ENCODE results near the gene LDLRAP1.
A peak's percentile ranks its signal among the peaks of the same experiment; 100 is the strongest.

Gene LDLRAP1

GRCh38 chr1:25544819-25545218 lies 1.4 kb downstream of the LDLRAP1 start:
- peak overlapping the region; percentile 88 for H3K4me2 ChIP-seq
- no peaks in the 10 kb centered on the region for H4K20me1 ChIP-seq (ENCODE audit: insufficient read depth)
- H3K27ac ChIP-seq, result no peak overlapping the region
- no peaks in the 10 kb centered on the region for H3K27me3 ChIP-seq (ENCODE audit: insufficient read depth, low read depth)
- H3K79me2 ChIP-seq (ENCODE audit: insufficient read depth, low read depth), result peaks cover 48% of the 10 kb centered on the region
- peak overlapping the region; percentile 53; the same call in 1 of the 2 replicates for H3K9ac ChIP-seq
- no peak overlapping the region for H2AFZ ChIP-seq (ENCODE audit: low read depth)
- peak overlapping the region; percentile 73 for H3K4me3 ChIP-seq (IDR thresholded peaks at IDR 0.05; ENCODE audit: insufficient read depth, low read depth, low read length)
- TF ChIP-seq CTCF (conservative IDR thresholded peaks at IDR 0.05; ENCODE audit: low read depth, low read length), result no peak
- H3K36me3 ChIP-seq (ENCODE audit: insufficient read depth), result no peaks in the 10 kb centered on the region
- peaks cover 55% of the 10 kb centered on the region for H3K4me1 ChIP-seq (ENCODE audit: low read depth, poor library complexity, severe bottlenecking)

GRCh38 chr1:25545767-25546166 lies 2.4 kb downstream of the LDLRAP1 start:
- no peak overlapping the region for H3K4me3 ChIP-seq (IDR thresholded peaks at IDR 0.05; ENCODE audit: insufficient read depth, low read depth, low read length)
- no peak overlapping the region; the same call in 1 of the 2 replicates for H3K9ac ChIP-seq
- no peak overlapping the region; the same call in 1 of the 2 replicates for H3K27ac ChIP-seq
- no peaks in the 10 kb centered on the region for H3K36me3 ChIP-seq (ENCODE audit: insufficient read depth)
- no peak overlapping the region for H2AFZ ChIP-seq (ENCODE audit: low read depth)
- H3K4me1 ChIP-seq (ENCODE audit: low read depth, poor library complexity, severe bottlenecking), result peaks cover 65% of the 10 kb centered on the region
- peak overlapping the region; percentile 88 for H3K4me2 ChIP-seq
- peaks cover 56% of the 10 kb centered on the region for H3K79me2 ChIP-seq (ENCODE audit: insufficient read depth, low read depth)
- no peaks in the 10 kb centered on the region for H3K27me3 ChIP-seq (ENCODE audit: insufficient read depth, low read depth)
- TF ChIP-seq CTCF (conservative IDR thresholded peaks at IDR 0.05; ENCODE audit: low read depth, low read length), result no peak
- H4K20me1 ChIP-seq (ENCODE audit: insufficient read depth), result no peaks in the 10 kb centered on the region

- Histone ChIP-seq H2AFZ (ENCODE audit: low read depth) (no peak overlapping the region), H3K9ac (no peak overlapping the region), H3K36me3 (ENCODE audit: insufficient read depth) (no peaks in the 10 kb centered on the region), H3K4me2 (peak overlapping the region; percentile 88; the same call in 1 of the 2 replicates), H3K4me3 (IDR thresholded peaks at IDR 0.05; ENCODE audit: insufficient read depth, low read depth, low read length) (no peak overlapping the region), H3K79me2 (ENCODE audit: insufficient read depth, low read depth) (peaks cover 61% of the 10 kb centered on the region), H3K27me3 (ENCODE audit: insufficient read depth, low read depth) (no peaks in the 10 kb centered on the region), H3K4me1 (ENCODE audit: low read depth, poor library complexity, severe bottlenecking) (peaks cover 69% of the 10 kb centered on the region), H4K20me1 (ENCODE audit: insufficient read depth) (no peaks in the 10 kb centered on the region), H3K27ac (no peak overlapping the region; the same call in 1 of the 2 replicates)
- TF ChIP-seq CTCF (conservative IDR thresholded peaks at IDR 0.05; ENCODE audit: low read depth, low read length), result no peak
Observed at GRCh38 chr1:25546193-25546592, 2.8 kb downstream of the LDLRAP1 start.

- peaks cover 83% of the 10 kb centered on the region for H3K79me2 ChIP-seq (ENCODE audit: insufficient read depth, low read depth)
- H3K4me3 ChIP-seq (IDR thresholded peaks at IDR 0.05; ENCODE audit: insufficient read depth, low read depth, low read length), result no peak overlapping the region
- H2AFZ ChIP-seq (ENCODE audit: low read depth), result no peak overlapping the region
- no peaks in the 10 kb centered on the region for H3K36me3 ChIP-seq (ENCODE audit: insufficient read depth)
- peaks cover 86% of the 10 kb centered on the region for H3K4me1 ChIP-seq (ENCODE audit: low read depth, poor library complexity, severe bottlenecking)
- no peaks in the 10 kb centered on the region for H4K20me1 ChIP-seq (ENCODE audit: insufficient read depth)
- H3K9ac ChIP-seq, result peak overlapping the region; percentile 77
- H3K27me3 ChIP-seq (ENCODE audit: insufficient read depth, low read depth), result no peaks in the 10 kb centered on the region
- no peak for TF ChIP-seq CTCF (conservative IDR thresholded peaks at IDR 0.05; ENCODE audit: low read depth, low read length)
- H3K4me2 ChIP-seq, result peak overlapping the region; percentile 94
- peak overlapping the region; percentile 99 for H3K27ac ChIP-seq
Observed at GRCh38 chr1:25548601-25549000, 5.2 kb downstream of the LDLRAP1 start.
